CD4-positive, alpha-beta T cell (primary cell): ENCODE data around the gene ESRRB. TPM values are rescaled to one million over a fixed set of nuclear protein-coding genes. Genes with fewer than 3 reads are reported as not detected.

Experiments used
- ATAC-seq: fragments of 200-7000 bp; cut with Tn5 transposase; one replicate; pipeline ENCODE4 v1.10.0; 2022; ENCODE audit warnings: mild to moderate bottlenecking; ENCODE audit not compliant: poor library complexity
- CTCF ChIA-PET: fragments of 350-600 bp; sonication (Branson Sonifier 250); formaldehyde crosslinking; loops from one replicate; lab custom pipeline; 2021; ENCODE audit warnings: antibody characterized with exemption, inconsistent platforms; lab: Charles Lee
- POLR2A ChIA-PET: fragments of 350-600 bp; sonication (Branson Sonifier 250); formaldehyde crosslinking; loops from one replicate; lab custom pipeline; 2021; ENCODE audit warnings: antibody characterized with exemption, inconsistent platforms; lab: Charles Lee
- DNase-seq, 14 experiments: peaks; one replicate each; pipeline ENCODE4 v3.0.0-alpha.2; 2013 to 2020; ENCODE audit warnings: mixed read lengths in 2 of 14
- H3K27ac ChIP-seq, 2 donors: one replicate each; pipeline versions ENCODE4 v1.5.1 to v1.7.0; 2013; ENCODE audit warnings: low read length in 2 of 2, low read depth in 1 of 2, mild to moderate bottlenecking in 1 of 2
- H3K27me3 ChIP-seq, 2 experiments: 1 replicate in 1 of 2; 2 replicates in 1 of 2; pipeline versions ENCODE4 v1.6.1 to v1.7.0; 2013; ENCODE audit warnings: low read length in 2 of 2, control low read depth in 1 of 2, mild to moderate bottlenecking in 1 of 2, moderate library complexity in 1 of 2; ENCODE audit not compliant: insufficient read depth in 2 of 2, control insufficient read depth in 1 of 2
- H3K36me3 ChIP-seq: one replicate; pipeline ENCODE4 v1.6.1; 2013; ENCODE audit warnings: low read length, control low read depth; ENCODE audit not compliant: insufficient read depth
- H3K4me1 ChIP-seq: one replicate; pipeline ENCODE4 v1.6.1; 2013; ENCODE audit warnings: low read length, control low read depth; ENCODE audit not compliant: insufficient read depth
- H3K4me3 ChIP-seq: one replicate; pipeline ENCODE4 v1.5.1; 2013; ENCODE audit warnings: mild to moderate bottlenecking, low read length, moderate library complexity
- H3K9me3 ChIP-seq, 2 experiments: 1 replicate in 1 of 2; 2 replicates in 1 of 2; pipeline versions ENCODE4 v1.6.1 to v1.7.0; 2013; ENCODE audit warnings: low read length in 2 of 2, mild to moderate bottlenecking in 2 of 2, control low read depth in 1 of 2, moderate library complexity in 1 of 2; ENCODE audit not compliant: control insufficient read depth in 1 of 2, insufficient read depth in 1 of 2
- H3K27ac Mint-ChIP-seq: one replicate; pipeline ENCODE4 v1.8.0; 2020; ENCODE audit warnings: mixed read lengths
- H3K27me3 Mint-ChIP-seq: one replicate; pipeline ENCODE4 v1.8.0; 2021; ENCODE audit warnings: mixed read lengths
- H3K36me3 Mint-ChIP-seq: one replicate; pipeline ENCODE4 v1.8.0; 2021; ENCODE audit warnings: low read depth, mixed read lengths
- H3K4me1 Mint-ChIP-seq: one replicate; pipeline ENCODE4 v1.8.0; 2021; ENCODE audit warnings: low read depth, mixed read lengths
- H3K4me3 Mint-ChIP-seq: one replicate; pipeline ENCODE4 v1.8.0; 2020; ENCODE audit warnings: mild to moderate bottlenecking, mixed read lengths
- H3K9me3 Mint-ChIP-seq: one replicate; pipeline ENCODE4 v1.8.0; 2020; ENCODE audit warnings: mixed read lengths
- CTCF ChIP-seq: fragments of 200-600 bp; IDR thresholded peaks from one replicate; pipeline ENCODE4 v1.8.0; 2022; ENCODE audit warnings: antibody characterized with exemption, mild to moderate bottlenecking
- intact Hi-C, 2 experiments: fragments of 100-400 bp; cut with DNase I in 1 of 2; cut with micrococcal nuclease in 1 of 2; formaldehyde crosslinking; loops; one replicate each; pipeline versions ENCODE4 v1.15.1 to v1.9.0; 2023 to 2025; cut with DNase I, micrococcal nuclease
- total RNA-seq, 174 experiments: library from RNA in 2 of 174; stranded (reverse) in 2 of 174; gene quantifications; one replicate each; pipeline ENCODE4 v1.2.3 and lab custom pipeline; 2021 to 2026

The ESRRB gene
- total RNA-seq, 2 experiments from 2014 or later, result 0.17 to 0.27 TPM

DNA sequence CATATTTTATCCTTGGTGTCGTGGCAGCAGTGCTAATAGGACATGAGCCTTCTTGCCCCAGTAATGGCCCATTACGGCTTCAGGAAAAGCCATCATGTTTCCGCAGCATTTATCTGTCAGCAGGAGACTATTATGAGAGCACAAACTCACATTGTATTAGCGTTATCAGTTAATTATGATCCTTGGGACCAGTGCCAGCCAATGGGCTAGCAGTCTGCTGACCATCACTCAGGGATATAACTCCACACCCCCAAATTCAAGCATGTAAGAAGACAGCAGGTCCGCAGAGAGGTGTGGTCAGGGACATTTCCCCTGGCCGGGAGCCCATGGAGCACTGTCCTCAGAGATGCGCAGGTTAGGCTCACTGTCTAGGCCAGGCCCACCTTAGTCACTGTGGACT, 4.9 kb upstream of the ESRRB start:
- H3K36me3 Mint-ChIP-seq, result no peaks in the 10 kb centered on the region
- no peak overlapping the region for H3K27ac ChIP-seq
- intact Hi-C loops, result no loop called here
- CTCF ChIA-PET, result no interaction called here
- TF ChIP-seq CTCF, result no peak
- no peaks in the 10 kb centered on the region for H3K36me3 ChIP-seq
- no peaks in the 10 kb centered on the region for H3K4me1 ChIP-seq
- DNase-seq, result no peak
- no peaks in the 10 kb centered on the region for H3K9me3 Mint-ChIP-seq
- H3K27me3 Mint-ChIP-seq, result peaks cover 64% of the 10 kb centered on the region
- H3K27me3 ChIP-seq, result peaks cover 15 to 30% of the 10 kb centered on the region in 2 experiments
- ATAC-seq, result no peak
- H3K4me3 ChIP-seq, result no peak overlapping the region
- H3K27ac Mint-ChIP-seq, result no peak overlapping the region
- POLR2A ChIA-PET, result no interaction called here
- no peaks in the 10 kb centered on the region for H3K4me1 Mint-ChIP-seq
- no peak overlapping the region for H3K4me3 Mint-ChIP-seq
- H3K9me3 ChIP-seq, result no peaks in the 10 kb centered on the region

DNA sequence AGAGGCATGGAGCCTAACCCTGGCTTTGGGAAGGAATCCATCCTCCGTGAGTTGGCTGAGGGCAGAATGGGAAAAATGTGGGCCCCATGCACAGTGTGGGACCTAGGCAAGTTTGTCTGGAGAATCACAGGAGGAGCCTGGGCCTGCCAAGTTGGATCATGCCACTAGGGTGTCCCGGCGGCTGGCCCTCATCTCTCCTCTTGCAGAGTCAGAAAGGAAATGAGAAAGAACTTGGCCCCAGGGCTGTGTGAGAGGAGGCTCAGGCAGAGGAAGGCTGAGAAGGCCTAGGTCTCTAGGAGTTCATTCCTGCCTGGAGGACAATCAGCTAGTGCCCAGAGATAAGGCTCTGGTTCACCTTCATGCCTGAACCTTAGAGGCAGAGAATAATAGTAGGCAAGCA, 2.5 kb upstream of the ESRRB start:
- Mint-ChIP-seq H3K4me3 (no peak overlapping the region), H3K27ac (no peak overlapping the region), H3K4me1 (no peaks in the 10 kb centered on the region), H3K36me3 (no peaks in the 10 kb centered on the region), H3K9me3 (no peaks in the 10 kb centered on the region), H3K27me3 (peaks cover 69% of the 10 kb centered on the region)
- TF ChIP-seq CTCF, result no peak
- Histone ChIP-seq H3K4me1 (no peaks in the 10 kb centered on the region), H3K27ac (no peak overlapping the region), H3K36me3 (no peaks in the 10 kb centered on the region), H3K9me3 (peaks cover 0 to 6% of the 10 kb centered on the region in 2 experiments), H3K4me3 (no peak overlapping the region), H3K27me3 (peaks cover 30 to 53% of the 10 kb centered on the region in 2 experiments)
- intact Hi-C loops, result no loop called here
- ChIA-PET POLR2A (no interaction called here), CTCF (no interaction called here)
- ATAC-seq, result no peak
- no peak for DNase-seq

GRCh38 chr14:76375484-76375883, 453 bp upstream of the ESRRB start:
- Mint-ChIP-seq H3K9me3 (no peaks in the 10 kb centered on the region), H3K4me1 (no peaks in the 10 kb centered on the region), H3K27me3 (peaks cover 78% of the 10 kb centered on the region), H3K27ac (no peak overlapping the region), H3K36me3 (no peaks in the 10 kb centered on the region), H3K4me3 (no peak overlapping the region)
- intact Hi-C loops, result no loop called here
- CTCF ChIA-PET, result no interaction called here
- Histone ChIP-seq H3K4me3 (no peak overlapping the region), H3K27me3 (peaks cover 37 to 62% of the 10 kb centered on the region in 2 experiments), H3K4me1 (no peaks in the 10 kb centered on the region), H3K9me3 (peaks cover 0 to 6% of the 10 kb centered on the region in 2 experiments), H3K36me3 (no peaks in the 10 kb centered on the region), H3K27ac (no peak overlapping the region)
- DNase-seq, result no peak
- ATAC-seq, result no peak
- TF ChIP-seq CTCF, result no peak
- POLR2A ChIA-PET, result no interaction called here
